ENCODE data around the gene CREG1.

The CREG1 gene

DNA sequence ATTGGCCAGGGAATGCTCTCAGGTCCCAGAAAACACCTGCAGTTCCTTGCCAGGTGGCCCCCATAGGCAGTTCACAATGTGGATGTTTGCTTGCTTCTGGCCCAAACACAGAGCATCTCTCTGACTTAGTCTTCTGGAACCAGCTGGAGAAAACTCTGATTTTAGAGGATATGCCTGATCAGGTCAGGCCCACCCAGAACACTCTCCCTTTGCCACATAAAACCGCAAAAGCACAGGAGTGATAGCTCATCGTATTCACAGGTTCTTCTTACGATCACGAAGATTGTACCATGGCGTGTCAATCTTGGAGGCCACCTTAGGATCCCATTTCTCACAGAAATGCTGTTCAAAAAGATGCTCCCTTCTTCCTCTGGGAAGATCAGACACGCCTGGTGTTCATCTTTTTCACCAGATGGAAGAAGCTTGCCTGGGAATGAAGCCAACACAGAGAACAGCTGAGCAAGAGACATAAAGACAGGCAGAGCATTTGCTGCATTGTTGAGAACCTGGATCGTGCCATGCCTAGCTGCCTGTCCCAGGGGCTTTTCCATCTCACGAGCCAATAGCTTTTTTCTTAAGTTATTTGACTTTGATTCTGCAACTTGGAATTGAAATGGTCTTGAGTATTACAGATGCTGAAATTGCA lies 23.6 kb downstream of the CREG1 start:
- DNase-seq, result no peak

DNA sequence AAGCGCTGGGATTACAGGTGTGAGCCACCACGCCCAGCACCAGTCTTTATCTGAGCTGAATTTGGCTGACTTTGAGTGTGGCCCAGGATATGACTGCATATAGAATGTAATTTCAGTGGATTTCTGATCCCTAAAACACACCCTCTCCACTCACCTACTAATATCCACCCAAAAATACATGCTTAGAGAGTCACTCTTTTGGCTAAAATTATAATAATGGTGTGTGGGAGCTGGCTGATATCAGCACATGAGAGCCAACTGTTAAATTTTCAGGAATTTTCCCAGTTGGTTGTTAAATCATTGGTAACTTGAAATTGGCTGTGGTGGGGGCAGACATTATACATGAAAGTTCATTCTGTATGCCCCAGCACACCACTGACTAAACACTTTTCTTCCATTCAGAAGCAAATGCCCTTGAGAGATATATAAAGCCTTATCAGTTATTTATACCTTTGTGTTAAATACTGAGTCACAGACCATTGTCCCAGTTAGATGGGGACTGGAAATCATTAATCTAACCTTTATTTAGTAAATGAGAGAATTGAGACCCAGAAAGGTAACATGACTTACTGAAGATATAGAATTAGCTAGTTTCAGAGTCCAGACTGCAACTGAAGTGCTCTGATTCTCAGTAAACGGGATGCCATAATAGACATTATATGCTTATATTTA lies 25.4 kb downstream of the CREG1 start:
- no peak for DNase-seq

DNA sequence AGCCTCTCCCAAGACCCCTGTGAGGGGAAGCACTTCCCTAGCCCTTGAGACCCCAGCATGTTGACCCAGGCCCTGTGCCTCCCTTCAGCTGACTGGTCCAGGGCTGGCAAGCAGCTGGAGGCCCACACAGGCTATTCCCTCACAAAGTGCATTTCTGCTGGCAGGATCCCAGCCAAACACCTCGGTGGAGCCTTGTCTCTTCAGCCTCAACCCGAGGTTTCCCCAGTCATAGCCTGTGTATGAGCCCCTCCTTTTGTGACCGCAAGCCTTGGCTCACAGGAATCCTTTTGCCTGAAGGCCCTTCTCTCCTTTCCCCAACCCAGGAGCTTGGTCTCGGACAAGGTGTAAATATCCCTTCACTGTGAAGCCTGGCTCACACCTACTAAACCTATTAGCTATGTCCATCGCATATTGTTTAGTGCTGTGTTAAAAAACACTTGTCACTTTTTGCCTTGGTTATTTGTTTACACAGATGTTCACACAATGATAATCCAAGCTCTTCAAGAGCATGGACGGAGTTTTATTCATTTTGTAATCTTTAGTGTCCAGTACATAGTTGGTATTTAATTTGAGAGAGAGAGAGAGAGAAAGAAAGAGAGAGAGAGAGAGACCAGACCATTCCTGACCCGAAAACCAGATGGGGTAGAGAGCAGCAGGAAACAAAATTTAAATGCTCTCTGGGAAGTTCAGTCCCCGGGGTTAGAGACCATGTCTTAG lies 26.7 kb downstream of the CREG1 start:
- DNase-seq, result no peak

DNA sequence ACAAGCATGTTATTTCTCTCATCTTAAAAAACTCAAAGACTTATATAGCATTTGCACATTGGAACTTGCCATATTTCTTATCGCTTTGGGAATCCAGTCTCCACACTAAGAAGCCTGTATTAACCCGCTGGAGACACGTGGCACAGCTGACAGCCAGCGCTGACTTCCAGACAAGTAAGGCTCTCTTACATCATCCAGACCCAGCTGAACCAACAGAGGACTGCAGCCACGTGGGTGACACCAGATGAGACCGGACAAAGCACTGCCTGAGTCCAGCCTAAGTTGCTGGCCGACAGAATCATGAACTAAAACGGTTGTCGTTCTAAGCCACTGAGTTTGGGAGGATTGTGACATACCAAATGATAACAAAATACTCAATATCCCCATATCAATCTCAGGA lies 28.9 kb downstream of the CREG1 start:
- no peak for DNase-seq

DNA sequence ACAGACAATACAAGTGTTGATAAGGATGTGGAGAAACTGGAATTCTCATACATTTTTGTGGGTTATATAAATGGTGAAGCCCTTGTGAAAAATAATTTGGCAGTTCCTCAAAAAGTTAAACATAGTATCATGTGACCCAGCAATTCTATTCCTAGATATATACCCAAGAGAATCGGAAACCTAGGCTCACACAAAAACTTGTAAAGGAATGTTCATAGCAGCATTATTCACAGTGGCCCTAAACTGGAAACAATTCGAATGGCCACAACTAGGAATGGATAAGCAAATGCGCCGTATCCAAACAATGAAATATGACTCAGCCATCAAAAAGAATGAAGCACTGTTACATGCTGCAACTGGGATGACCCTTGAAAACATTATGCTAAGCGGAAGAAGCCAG lies 31.3 kb downstream of the CREG1 start:
- no peak for DNase-seq

DNA sequence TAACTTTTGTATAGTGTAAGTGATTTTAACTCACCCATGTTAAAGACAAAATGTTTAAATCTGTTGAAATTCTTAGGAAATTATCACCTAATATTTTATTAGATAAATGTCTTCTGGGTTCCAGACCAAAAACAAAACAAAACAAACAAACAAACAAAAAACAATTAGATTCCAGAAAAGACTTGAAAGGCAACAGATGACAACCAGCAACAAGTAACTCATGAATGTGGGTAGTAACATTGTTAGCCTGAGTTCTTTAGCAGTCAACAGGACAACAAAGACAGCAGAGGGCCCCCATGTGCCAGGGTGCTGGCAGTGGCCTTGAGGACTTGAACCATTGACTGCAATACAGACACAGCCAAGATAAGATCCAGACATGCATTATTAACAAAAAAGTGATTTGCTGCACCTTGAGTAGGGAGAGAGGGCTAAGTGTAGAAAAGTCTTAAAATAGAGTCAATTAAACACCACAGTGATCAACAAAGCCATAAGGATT lies 32.8 kb downstream of the CREG1 start:
- DNase-seq, result no peak

DNA sequence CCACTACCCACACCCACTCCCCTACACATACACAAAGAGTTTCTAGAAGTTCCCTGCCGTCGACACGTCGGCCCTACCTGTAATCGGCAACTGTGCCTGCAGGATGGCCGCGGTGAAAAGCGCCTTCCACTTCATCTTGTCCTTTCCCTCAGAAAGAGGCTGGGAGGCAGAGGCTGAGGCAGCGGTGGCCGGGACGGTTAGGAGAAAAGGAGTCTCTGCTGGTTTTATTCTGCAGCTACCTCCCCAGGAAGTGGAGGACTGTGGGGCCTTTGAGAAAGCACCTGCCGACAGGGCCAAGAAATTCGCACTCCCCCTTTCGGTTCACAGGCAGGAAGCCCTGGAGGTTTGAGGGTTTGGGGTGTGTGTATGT lies 35.2 kb downstream of the CREG1 start, which contains the start of gene CD247:
Gene CD247 (minus strand): TSS at position 199 of the 370 bp plus-strand sequence. CDS start 64 bp downstream, at position 135.
- peak; percentile 65 to 72 for DNase-seq

DNA sequence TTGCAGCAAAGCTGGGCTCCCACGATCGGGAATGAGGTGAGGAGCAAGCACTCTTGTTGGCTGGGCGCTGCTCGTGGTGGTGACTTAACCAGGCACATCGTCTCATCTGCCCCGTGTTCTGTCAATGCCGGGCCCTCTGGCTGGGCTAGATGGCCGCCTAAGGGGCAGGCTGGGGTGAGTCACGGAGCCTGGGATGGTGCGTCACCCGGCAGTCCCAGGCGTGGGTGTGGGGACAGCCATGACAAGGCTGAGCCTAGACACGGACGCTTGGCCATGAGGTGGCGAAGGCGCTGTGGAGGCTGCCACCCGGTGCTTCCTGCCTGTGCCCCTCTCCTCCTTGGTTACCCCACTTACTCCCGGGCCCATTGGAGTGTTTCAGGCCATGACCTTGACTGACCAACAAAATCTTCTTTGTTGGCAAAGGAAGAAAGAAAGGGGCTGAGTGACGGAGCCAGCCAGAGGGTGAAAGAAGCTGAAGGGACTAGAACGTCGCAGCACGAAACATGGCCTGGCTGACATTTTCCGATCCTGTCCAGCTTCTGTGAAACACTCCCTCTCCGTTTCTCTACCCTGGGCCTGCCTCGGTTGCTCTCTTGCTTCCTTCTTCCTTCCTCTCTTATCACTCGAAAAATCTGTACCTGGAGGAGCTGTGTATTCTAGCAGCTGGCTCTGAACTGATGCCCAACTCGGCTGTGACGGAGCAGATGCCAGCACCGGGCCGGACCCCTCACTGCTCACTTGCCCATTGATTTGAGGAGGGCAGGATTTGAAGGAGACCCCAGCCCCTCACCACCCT lies 35.8 kb downstream of the CREG1 start:
- DNase-seq, result peak; percentile 87 to 89

DNA sequence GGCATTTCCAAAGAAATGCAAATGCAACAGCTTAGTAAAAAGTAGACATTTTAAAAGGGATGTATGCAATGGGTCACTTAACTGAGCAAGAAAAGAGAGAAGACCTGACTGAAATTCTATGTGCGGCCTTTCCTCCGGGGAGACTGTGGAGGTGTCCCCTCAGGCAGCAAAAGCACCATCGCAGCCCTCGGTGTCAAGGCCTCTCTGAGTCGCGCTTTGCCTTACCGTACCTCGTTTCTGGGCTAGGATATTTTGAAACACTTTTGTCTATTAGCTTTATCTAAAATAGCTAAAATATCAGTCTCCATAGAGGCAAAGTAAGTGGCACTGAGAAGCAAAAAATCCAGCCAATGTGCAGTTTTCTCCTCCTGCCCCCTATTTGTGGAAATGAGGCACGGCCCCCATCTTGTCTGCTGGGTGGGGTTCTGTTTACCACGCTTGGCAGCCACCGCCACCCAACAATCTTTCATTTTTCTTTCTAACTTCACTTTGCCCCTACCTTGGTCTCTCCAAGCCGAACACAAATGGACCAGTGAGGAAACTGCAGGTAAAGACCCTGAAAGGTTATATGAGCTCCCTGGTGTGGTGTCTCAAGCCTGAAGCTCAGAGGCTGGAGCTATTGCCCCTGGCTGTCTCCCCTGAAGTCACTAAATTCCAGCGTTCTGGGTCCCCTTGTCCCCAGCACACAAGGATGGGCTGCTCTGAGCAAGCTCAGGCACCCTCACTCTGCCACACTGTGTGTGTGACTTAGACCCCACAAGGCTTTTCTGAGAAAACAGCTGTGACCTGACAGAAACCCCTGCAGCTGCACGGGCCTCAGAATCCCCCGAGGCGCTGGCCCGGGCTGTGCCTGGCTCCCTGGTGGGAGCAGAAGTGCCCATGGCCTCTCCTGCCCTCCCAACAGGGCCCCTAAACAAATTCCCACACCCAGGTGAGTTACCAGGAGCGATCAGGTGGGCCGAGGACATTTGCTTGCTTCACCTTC lies 36.9 kb downstream of the CREG1 start:
- peak in 1 of 2 experiments; percentile 32 for DNase-seq

DNA sequence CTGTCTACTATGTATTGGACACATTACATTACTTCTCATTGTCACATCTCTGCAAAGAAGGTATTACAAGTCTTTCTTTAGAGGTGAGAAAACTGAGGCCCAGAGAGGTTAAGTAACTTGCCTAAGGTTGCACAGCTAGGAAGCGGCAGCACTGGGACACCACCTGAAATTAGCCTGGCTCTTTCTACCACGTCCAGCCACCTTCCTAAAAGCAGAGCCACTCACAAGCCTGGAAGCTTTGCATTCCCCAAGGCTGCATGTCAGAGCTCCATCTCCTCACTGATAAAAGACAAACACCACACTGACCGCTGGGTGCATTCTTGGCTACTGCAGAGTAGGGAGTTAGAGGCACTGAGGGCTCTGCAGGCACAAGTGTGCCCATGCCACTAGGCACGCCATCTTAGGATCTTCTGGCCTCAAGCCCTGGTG lies 37.7 kb downstream of the CREG1 start:
- no peak for DNase-seq

DNA sequence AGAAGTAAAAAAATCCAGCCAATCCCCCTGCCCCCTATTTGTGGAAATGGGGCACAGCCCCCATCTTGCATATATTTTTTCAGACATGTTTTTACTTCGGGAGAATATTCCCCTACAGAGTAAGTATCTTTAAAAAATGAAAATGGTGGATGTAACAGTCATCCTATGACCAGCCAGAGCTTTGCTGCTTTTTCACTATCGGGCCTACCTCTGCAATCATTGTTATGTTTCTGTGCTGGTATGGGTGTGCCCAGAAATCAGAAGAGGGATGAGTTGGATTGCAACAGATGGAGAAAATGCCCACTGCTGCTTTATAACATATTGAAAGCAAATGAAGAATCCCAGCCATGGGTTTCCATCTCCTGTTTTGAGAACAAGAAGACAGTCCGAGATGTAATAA lies 38.1 kb downstream of the CREG1 start:
- DNase-seq, result no peak

DNA sequence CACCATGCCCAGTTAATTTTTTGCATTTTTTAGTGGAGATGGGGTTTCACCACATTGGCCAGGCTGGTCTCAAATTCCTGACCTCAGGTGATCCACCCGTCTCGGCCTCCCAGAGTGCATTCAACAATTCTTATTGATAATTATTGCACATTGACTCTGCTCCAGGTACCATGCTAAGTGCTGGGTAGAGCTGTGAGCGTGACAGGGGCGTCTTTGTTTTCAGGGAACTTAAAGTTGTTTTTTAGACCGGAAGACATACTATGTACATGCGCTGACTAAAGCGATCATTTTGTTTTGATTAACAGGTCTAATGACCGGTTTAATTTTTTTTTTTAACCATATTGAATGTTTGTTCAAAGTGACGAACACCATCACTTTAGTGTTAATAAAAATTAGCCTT lies 39.3 kb downstream of the CREG1 start:
- no peak for DNase-seq

DNA sequence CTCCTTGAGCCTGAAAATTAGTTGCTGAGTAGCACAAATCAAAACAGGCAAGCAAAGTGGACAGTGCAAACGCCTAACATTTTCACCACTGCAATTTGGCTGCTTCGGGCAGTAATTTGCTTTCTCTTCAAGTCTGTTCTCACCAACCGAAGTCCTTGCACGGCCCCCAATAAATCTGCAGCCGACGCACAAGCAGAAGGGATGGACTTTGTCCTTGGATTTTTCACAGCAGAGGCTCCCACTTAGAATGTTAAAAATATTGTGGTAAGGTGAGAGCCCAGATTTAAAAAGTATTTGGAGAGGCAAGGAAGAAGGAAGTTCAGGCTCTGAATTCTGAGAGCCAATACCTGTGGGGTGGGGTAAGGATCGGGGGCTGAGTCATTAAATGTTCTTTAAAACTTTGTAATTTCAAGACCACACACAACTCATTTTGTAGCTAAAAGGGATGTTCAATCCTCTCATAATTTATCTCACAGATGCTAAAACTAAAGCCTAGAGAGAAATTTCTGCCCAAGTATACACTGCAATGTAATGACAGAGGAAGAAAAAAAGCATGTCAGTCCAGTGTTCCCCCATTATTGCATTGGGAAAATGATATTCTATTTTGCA lies 41.4 kb downstream of the CREG1 start:
- DNase-seq, result no peak

DNA sequence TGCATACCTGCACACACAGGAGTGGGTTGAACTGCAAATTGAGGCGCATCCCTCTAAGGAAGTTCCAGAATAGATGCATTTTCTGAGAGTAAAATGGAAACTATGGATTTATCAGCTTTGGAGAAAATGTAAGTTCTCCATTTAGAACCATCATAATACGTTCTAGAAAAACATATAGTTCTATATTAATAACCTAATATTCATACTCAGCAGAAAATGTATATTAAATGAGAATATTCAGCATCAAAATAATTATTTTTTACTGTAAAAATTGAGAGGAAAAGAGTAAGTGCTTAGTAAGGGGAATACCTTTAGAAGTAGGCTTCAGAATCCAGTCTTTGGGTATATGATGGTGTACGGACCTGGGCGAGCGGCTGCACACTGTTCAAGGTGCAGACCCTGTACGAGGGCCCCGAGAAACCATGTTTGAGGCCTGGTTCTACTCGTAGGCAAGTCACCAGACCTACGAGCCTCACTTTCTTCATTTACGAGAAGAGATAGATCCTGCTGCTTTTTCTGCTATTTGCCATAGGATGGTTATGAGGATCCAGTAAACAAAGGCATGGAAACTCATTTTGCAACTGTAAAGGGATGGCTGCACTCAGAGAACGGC lies 42.1 kb downstream of the CREG1 start:
- DNase-seq, result no peak

DNA sequence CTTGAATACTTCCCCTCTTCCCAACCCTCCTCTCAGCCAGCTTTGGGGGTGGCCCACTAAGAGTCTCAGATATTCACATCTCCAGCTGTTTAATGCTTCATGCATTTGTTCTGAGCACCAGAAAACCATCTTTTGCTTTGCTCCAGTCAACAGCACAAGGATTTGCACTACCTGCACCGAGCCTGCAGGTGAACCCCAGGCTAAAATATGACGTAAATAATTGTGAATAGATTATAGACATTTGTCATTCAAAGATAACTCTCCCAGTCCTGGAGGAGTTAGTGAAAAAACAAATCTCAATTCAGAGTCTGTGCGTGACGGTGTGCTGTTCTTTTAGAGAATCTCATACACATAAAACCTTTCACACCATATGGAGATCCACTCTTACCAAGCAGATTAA lies 42.7 kb downstream of the CREG1 start:
- no peak for DNase-seq

DNA sequence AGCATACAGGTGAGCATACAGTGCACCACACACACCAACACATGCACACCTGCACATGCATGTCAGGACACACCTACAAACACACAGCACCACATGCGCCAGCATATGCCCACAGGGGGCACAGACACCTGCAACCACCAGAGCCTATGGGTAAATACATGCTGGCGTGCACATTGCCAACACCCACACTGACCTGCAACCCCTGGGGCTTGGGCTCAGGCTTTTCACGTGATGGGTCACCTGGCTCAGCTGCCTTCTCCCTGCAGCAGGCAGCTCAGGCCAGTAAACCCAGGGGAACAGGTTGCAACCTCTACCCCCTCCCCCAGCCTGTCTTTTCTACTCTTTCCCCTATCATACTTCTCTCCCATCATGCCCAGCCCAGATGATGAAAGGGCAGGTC lies 43.3 kb downstream of the CREG1 start:
- no peak for DNase-seq

DNA sequence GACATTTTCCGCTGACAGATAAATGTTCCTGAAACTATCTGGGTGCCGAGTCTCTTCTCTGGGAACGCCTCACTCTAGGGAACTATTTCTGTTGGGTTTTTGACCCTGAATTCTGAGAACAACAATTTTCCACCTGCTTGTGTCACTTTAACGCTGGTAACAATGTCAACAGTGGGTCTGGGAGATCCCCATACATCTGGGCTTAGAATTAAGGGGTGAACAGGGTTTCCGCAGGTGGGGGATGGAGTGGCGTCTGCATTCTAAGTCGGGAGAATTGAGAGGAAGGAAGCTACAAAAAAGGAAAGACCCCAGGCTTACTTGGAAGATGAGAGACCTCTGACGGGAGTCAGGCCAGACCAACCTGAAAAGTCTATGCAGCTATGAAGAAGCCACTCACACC lies 44.0 kb downstream of the CREG1 start:
- DNase-seq, result no peak

DNA sequence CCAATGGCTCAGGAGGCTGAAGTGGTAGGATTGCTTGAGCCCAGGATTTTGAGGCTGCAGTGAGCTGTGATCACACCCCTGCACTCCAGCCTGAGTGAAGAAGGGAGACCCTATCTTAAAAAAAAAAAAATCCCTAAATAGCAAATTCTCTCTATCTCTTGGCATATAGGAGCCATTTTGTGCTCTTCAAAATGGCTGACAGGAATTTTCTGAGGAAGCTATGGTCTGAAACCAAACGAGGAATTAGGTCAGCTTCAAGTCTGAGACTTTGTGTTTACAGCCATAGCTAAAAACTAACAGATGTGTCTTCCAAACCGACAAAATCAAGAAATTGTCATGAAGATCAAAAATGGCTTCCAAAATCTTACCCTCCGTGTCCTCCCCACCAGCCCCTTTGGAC lies 45.8 kb downstream of the CREG1 start:
- DNase-seq, result no peak

DNA sequence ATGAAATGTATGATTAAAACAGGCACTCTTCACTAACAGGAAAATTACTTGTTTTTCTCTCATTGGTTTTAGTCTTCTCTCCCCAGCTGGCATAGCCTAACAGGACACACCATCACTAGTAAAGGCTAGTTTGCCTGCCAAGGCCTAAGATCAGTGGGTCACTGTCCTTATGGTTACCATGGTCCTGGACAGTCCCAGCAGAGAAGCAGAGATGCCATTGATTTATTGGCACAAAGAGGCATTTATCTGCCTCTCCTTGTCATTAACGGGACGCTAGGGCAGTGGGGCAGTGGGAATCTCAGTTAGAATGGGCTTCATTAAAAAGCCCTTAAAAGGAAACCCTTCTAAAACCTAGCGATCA lies 49.1 kb downstream of the CREG1 start:
- DNase-seq, result no peak

DNA sequence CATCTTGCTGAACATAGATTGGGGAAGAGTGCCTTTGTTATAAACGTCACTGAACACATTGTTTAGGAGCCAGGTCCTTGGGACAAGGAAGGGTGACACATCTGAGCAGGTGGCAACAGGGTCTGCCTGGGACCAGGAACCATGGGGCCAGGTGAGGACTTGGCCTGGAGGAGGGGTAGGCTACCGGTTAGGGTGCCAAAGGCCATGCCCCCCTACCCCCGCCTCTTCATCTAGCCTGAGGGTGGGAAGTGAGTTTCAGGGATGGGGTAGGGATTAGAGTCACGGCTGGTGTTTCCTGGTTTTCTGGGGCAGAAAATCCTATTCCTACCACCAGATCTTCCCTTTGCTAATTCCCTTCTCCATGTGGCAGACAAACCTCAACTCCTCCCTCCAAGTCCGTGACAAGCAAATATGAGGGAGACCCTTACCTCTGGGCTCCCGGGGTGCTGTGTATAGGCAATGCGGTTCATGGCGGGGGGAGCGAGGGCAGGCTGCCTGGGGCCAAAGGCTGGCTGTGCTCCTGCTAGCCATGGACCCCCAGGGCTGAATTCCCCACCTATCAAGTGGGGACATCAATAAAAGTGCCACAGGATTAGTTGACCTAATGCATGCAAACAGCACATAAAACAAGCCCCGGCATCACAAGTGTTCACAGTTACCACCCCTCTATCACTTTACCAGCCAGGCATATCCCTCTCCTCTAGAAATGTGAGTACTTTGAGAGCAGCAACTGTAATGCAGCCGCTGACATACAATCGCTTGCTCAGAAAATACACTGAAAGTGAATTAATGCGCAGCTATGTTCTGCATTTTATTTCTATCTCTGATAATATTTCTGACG lies 49.7 kb downstream of the CREG1 start:
- no peak for DNase-seq

Data from activated CD4-positive, alpha-beta T cell treated with anti-CD3 and anti-CD28 coated beads, Interleukin-2, amount 50 U/mL, for 4 hours (primary cell).